B cell (primary cell): Measurements from ENCODE around the gene ROM1. TPM values are rescaled to one million over a fixed set of nuclear protein-coding genes. Genes with fewer than 3 reads are reported as not detected.
A peak's percentile ranks its signal among the peaks of the same experiment; 100 is the strongest.

Experiments
- ATAC-seq: fragments of 200-7000 bp; cut with Tn5 transposase; one replicate; pipeline ENCODE4 v1.10.0; 2021; ENCODE audit warnings: low read depth, mild to moderate bottlenecking, moderate number of reproducible peaks, moderate library complexity
- CTCF ChIA-PET: fragments of 350-600 bp; sonication (Branson Sonifier 250); formaldehyde crosslinking; loops from one replicate; lab custom pipeline; 2021; ENCODE audit warnings: antibody characterized with exemption, inconsistent platforms; lab: Charles Lee
- POLR2A ChIA-PET: fragments of 350-600 bp; sonication (Branson Sonifier 250); formaldehyde crosslinking; loops from one replicate; lab custom pipeline; 2021; ENCODE audit warnings: antibody characterized with exemption; lab: Charles Lee
- DNase-seq: peaks from one replicate; pipeline ENCODE4 v3.0.0; 2013
- H2AFZ ChIP-seq: 2 replicates; pipeline ENCODE4 v1.6.1; 2012; ENCODE audit warnings: mild to moderate bottlenecking, low read depth, low read length; ENCODE audit not compliant: insufficient read depth, poor library complexity, severe bottlenecking
- H3K27ac ChIP-seq, 2 donors: 1 replicate in 1 of 2; 2 replicates in 1 of 2; pipeline ENCODE4 v1.5.1; 2012 to 2013; ENCODE audit warnings: low read length in 2 of 2, mild to moderate bottlenecking in 2 of 2, moderate library complexity in 1 of 2
- H3K27me3 ChIP-seq, 4 experiments: fragments of 200-600 bp in 1 of 4; sonication (generic) in 1 of 4; replicated peaks in 1 of 4; 1 replicate in 2 of 4; 2 replicates in 2 of 4; pipeline versions ENCODE4 v1.6.1 to v1.7.0; 2013 to 2016; ENCODE audit warnings: low read length in 3 of 4, mild to moderate bottlenecking in 2 of 4, mixed read lengths in 1 of 4, moderate library complexity in 1 of 4; ENCODE audit not compliant: insufficient read depth in 4 of 4, control insufficient read depth in 3 of 4; ENCODE audit errors: control extremely low read depth in 1 of 4
- H3K36me3 ChIP-seq, 2 experiments: replicated peaks in 1 of 2; 1 replicate in 1 of 2; 2 replicates in 1 of 2; pipeline versions ENCODE4 v1.6.1 to v1.7.1; 2013; ENCODE audit warnings: low read length in 1 of 2; ENCODE audit not compliant: insufficient read depth in 2 of 2, control insufficient read depth in 1 of 2; ENCODE audit errors: control extremely low read depth in 1 of 2, extremely low read depth in 1 of 2
- H3K4me1 ChIP-seq, 2 donors: fragments of 200-600 bp in 1 of 2; sonication (generic) in 1 of 2; 1 replicate in 1 of 2; 2 replicates in 1 of 2; pipeline versions ENCODE4 v1.5.1 to v1.6.1; 2013 to 2017; ENCODE audit warnings: low read length in 2 of 2; ENCODE audit not compliant: control insufficient read depth in 2 of 2, insufficient read depth in 2 of 2
- H3K4me2 ChIP-seq: replicated peaks from 2 replicates; pipeline ENCODE3; 2012; ENCODE audit warnings: mild to moderate bottlenecking, low read depth, low read length; ENCODE audit not compliant: poor library complexity, severe bottlenecking
- H3K4me3 ChIP-seq, 5 experiments: fragments of 200-600 bp in 1 of 5; sonication (generic) in 1 of 5; 1 replicate in 3 of 5; 2 replicates in 2 of 5; pipeline versions ENCODE4 v1.5.1 to v1.7.0; 2011 to 2016; ENCODE audit warnings: low read length in 4 of 5, mild to moderate bottlenecking in 4 of 5, low read depth in 2 of 5, control low read depth in 1 of 5, moderate library complexity in 1 of 5; ENCODE audit not compliant: insufficient read depth in 1 of 5; ENCODE audit errors: control extremely low read depth in 1 of 5, extremely low read depth in 1 of 5
- H3K79me2 ChIP-seq: fragments of 200-600 bp; sonication (generic); one replicate; pipeline ENCODE4 v1.6.0; 2016; ENCODE audit warnings: low read length; ENCODE audit not compliant: control insufficient read depth, insufficient read depth
- H3K9ac ChIP-seq: fragments of 200-600 bp; sonication (generic); 2 replicates; pipeline ENCODE4 v1.6.1; 2017; ENCODE audit warnings: mild to moderate bottlenecking, low read length, moderate library complexity
- H3K9me3 ChIP-seq, 3 donors: one replicate each; pipeline versions ENCODE4 v1.6.1 to v1.7.1; 2013; ENCODE audit warnings: low read length in 2 of 3; ENCODE audit not compliant: control insufficient read depth in 2 of 3, insufficient read depth in 1 of 3; ENCODE audit errors: control extremely low read depth in 1 of 3
- H4K20me1 ChIP-seq: 2 replicates; pipeline ENCODE4 v1.6.0; 2012; ENCODE audit warnings: mild to moderate bottlenecking, low read length; ENCODE audit not compliant: insufficient read depth, control insufficient read depth, poor library complexity, severe bottlenecking
- H3K27ac Mint-ChIP-seq: one replicate; pipeline ENCODE4 v1.8.0; 2021; ENCODE audit warnings: mixed read lengths
- H3K27me3 Mint-ChIP-seq: one replicate; pipeline ENCODE4 v1.8.0; 2021; ENCODE audit warnings: mixed read lengths
- H3K4me1 Mint-ChIP-seq: one replicate; pipeline ENCODE4 v1.8.0; 2021; ENCODE audit warnings: mixed read lengths
- H3K4me3 Mint-ChIP-seq: one replicate; pipeline ENCODE4 v1.8.0; 2021; ENCODE audit warnings: mixed read lengths
- H3K9me3 Mint-ChIP-seq: one replicate; pipeline ENCODE4 v1.8.0; 2022; ENCODE audit warnings: mixed read lengths; ENCODE audit not compliant: insufficient read depth
- EZH2 ChIP-seq: IDR thresholded peaks from 2 replicates; pipeline ENCODE4 v1.6.1; 2012; ENCODE audit warnings: borderline replicate concordance, low read depth, mild to moderate bottlenecking, moderate library complexity, low read length; ENCODE audit not compliant: insufficient read depth, poor library complexity, severe bottlenecking
- WGBS: methylation state at CpG from one replicate; pipeline ENCODE4 v1.1.5; 2013; ENCODE audit warnings: missing lambda C conversion rate; ENCODE audit not compliant: insufficient coverage; 5-methylcytosine and 5-hydroxymethylcytosine counted together
- intact Hi-C: fragments of 100-400 bp; cut with micrococcal nuclease; formaldehyde crosslinking; loops from one replicate; pipeline ENCODE4 v1.10.0; 2022
- polyA plus RNA-seq: library from polyadenylated mRNA; depleted of rRNA; stranded (reverse); fragments of >200 nt; gene quantifications from 2 replicates; pipeline ENCODE4 v1.2.3, GENCODE V29; 2012
- total RNA-seq, 2 donors: library from RNA; stranded (reverse); fragments of 120-200 nt in 1 of 2; gene quantifications; 1 replicate in 1 of 2; 2 replicates in 1 of 2; pipeline versions ENCODE4 v1.2.3 to v1.2.4, GENCODE V29; 2013 to 2022
- TF ChIP-seq, protein P1 (sequence below): fragments of 200-600 bp; IDR thresholded peaks from one replicate; pipeline ENCODE4 v1.8.0; 2022; ENCODE audit warnings: antibody characterized with exemption, mild to moderate bottlenecking

Gene ROM1
- total and polyA plus RNA-seq, 2 donors (not counting 1 experiment from before 2014, with no cell fraction given), result 1.3 to 2.0 TPM

DNA sequence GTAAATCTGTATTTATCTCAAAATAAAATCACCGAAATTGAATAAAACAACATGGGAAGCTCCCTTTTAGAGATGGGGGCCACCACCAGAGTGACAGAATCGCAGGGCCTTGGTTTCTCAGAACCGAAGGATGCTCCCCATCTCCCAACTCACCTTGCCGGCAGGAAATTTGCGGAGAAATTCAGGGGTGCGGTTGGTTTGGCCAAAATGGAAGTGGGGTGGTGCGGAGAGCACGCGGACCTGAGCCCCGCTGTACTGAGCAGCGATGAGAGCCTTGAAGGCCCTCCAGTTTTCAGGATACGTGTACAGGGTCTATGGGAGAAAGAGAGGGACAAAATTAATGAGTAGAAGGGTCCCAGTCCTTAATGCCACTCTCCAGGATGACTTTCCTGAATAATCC, 40.6 kb upstream of the ROM1 start:
- no peaks in the 10 kb centered on the region for H3K9me3 Mint-ChIP-seq

More for the DNA sequence above, 40.6 kb upstream of the ROM1 start:
- intact Hi-C loops, result loop anchor here (5.0 kb wide), 1 partner anchor 135 kb away; the partner anchor contains the start of genes BSCL2 and GNG3
- peaks cover 0 to 3% (median 0%) of the 10 kb centered on the region in 3 donors for H3K9me3 ChIP-seq
- H3K4me3 ChIP-seq, result peak overlapping the region; percentile 74 to 99 (median 80)
- H3K4me1 Mint-ChIP-seq, result peaks cover 52% of the 10 kb centered on the region
- H3K4me3 Mint-ChIP-seq, result peak overlapping the region; percentile 92
- ChIA-PET POLR2A (interaction anchor here (0.9 to 2.0 kb wide), 3 partner anchors 18 to 140 kb away, joined by 3 to 7 read pairs (median 3); no protein-coding TSS in a partner anchor), CTCF (interaction anchor here (0.6 to 6.1 kb wide), 7 partner anchors 12 to 327 kb away, joined by 3 to 33 read pairs (median 5); no protein-coding TSS in a partner anchor)
- peaks cover 12% of the 10 kb centered on the region for H4K20me1 ChIP-seq
- H3K27ac ChIP-seq, result peak overlapping the region; percentile 84 to 88
- peak overlapping the region; percentile 84 for H3K4me2 ChIP-seq
- H3K9ac ChIP-seq, result peak overlapping the region; percentile 86
- peaks cover 6 to 53% of the 10 kb centered on the region in 2 experiments for H3K36me3 ChIP-seq
- TF ChIP-seq EZH2, result no peak
- TF ChIP-seq, protein P1, sequence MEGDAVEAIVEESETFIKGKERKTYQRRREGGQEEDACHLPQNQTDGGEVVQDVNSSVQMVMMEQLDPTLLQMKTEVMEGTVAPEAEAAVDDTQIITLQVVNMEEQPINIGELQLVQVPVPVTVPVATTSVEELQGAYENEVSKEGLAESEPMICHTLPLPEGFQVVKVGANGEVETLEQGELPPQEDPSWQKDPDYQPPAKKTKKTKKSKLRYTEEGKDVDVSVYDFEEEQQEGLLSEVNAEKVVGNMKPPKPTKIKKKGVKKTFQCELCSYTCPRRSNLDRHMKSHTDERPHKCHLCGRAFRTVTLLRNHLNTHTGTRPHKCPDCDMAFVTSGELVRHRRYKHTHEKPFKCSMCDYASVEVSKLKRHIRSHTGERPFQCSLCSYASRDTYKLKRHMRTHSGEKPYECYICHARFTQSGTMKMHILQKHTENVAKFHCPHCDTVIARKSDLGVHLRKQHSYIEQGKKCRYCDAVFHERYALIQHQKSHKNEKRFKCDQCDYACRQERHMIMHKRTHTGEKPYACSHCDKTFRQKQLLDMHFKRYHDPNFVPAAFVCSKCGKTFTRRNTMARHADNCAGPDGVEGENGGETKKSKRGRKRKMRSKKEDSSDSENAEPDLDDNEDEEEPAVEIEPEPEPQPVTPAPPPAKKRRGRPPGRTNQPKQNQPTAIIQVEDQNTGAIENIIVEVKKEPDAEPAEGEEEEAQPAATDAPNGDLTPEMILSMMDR, result no peak
- 95% methylated on average over 6 of the region's 12 CpGs for WGBS
- no peaks in the 10 kb centered on the region for H3K27me3 Mint-ChIP-seq
- DNase-seq, result no peak
- no peaks in the 10 kb centered on the region for H3K27me3 ChIP-seq
- peaks cover 12 to 25% of the 10 kb centered on the region in 2 donors for H3K4me1 ChIP-seq
- H2AFZ ChIP-seq, result no peak overlapping the region
- peak overlapping the region; percentile 95 for H3K27ac Mint-ChIP-seq
- peaks cover 20% of the 10 kb centered on the region for H3K79me2 ChIP-seq
- ATAC-seq, result no peak
